SK-N-SH treated with all-trans-retinoic acid at 6 μM for 48 hours (cell line): ENCODE results near the gene TMEM163.

ENCODE experiments used
- ATAC-seq: fragments of 200-7000 bp; cut with Tn5 transposase; 3 replicates; pipeline ENCODE4 v1.9.1; 2020; ENCODE audit warnings: mild to moderate bottlenecking, moderate library complexity
- ARNTL ChIP-seq: fragments of 450-650 bp; formaldehyde crosslinking; IDR thresholded peaks from 2 replicates; pipeline ENCODE4 v1.5.0; 2020; ENCODE audit warnings: low read depth, mild to moderate bottlenecking, moderate library complexity, borderline replicate concordance
- CSDC2 ChIP-seq: fragments of 250-450 bp; sonication (Bioruptor Pico); IDR thresholded peaks from 2 replicates; pipeline ENCODE4 v1.5.0; 2020; ENCODE audit warnings: mild to moderate bottlenecking, moderate library complexity
- ESRRG ChIP-seq: fragments of 250-450 bp; sonication (Bioruptor Pico); IDR thresholded peaks from 2 replicates; pipeline ENCODE4 v1.6.1; 2021; ENCODE audit warnings: mild to moderate bottlenecking
- ISL1 ChIP-seq: fragments of 250-450 bp; sonication (Bioruptor Pico); IDR thresholded peaks from 2 replicates; pipeline ENCODE4 v2.1.2; 2022; ENCODE audit warnings: mild to moderate bottlenecking, moderate library complexity
- OSR1 ChIP-seq: fragments of 250-450 bp; sonication (Bioruptor Pico); IDR thresholded peaks from 2 replicates; pipeline ENCODE4 v1.8.0; 2022; ENCODE audit warnings: moderate library complexity, mild to moderate bottlenecking, inconsistent platforms
- RARB ChIP-seq: fragments of 250-450 bp; sonication (Bioruptor Pico); IDR thresholded peaks from 2 replicates; pipeline ENCODE4 v1.8.0; 2021; ENCODE audit warnings: mild to moderate bottlenecking, moderate library complexity
- SNAI2 ChIP-seq: fragments of 250-450 bp; sonication (Bioruptor Pico); IDR thresholded peaks from 2 replicates; pipeline ENCODE4 v1.5.0; 2020; ENCODE audit warnings: mild to moderate bottlenecking, moderate library complexity
- TCF4 ChIP-seq: fragments of 250-450 bp; sonication (Bioruptor Pico); IDR thresholded peaks from 2 replicates; pipeline ENCODE4 v1.8.0; 2021; ENCODE audit warnings: mild to moderate bottlenecking, moderate library complexity, borderline replicate concordance
- ZC3H10 ChIP-seq: fragments of 250-450 bp; sonication (Bioruptor Pico); IDR thresholded peaks from 2 replicates; pipeline ENCODE4 v1.5.1; 2021; ENCODE audit warnings: mild to moderate bottlenecking, moderate library complexity
- ZFP3 ChIP-seq: fragments of 250-450 bp; sonication (Bioruptor Pico); IDR thresholded peaks from 2 replicates; pipeline ENCODE4 v1.5.0; 2020; ENCODE audit warnings: mild to moderate bottlenecking, moderate library complexity
- ZFP30 ChIP-seq: fragments of 450-650 bp; formaldehyde crosslinking; IDR thresholded peaks from 2 replicates; pipeline ENCODE4 v1.5.0; 2022; ENCODE audit warnings: mild to moderate bottlenecking, moderate library complexity
- ZNF565 ChIP-seq: fragments of 450-650 bp; formaldehyde crosslinking; conservative IDR thresholded peaks from 2 replicates; pipeline ENCODE4 v1.5.0; 2020; ENCODE audit warnings: low read depth, mild to moderate bottlenecking, moderate library complexity
- ZNF70 ChIP-seq: fragments of 450-650 bp; formaldehyde crosslinking; IDR thresholded peaks from 2 replicates; pipeline ENCODE4 v1.5.0; 2020; ENCODE audit warnings: mild to moderate bottlenecking, moderate library complexity
- ZNF8 ChIP-seq: fragments of 450-650 bp; formaldehyde crosslinking; IDR thresholded peaks from 2 replicates; pipeline ENCODE4 v1.5.0; 2020; ENCODE audit warnings: mild to moderate bottlenecking, moderate library complexity
- TF ChIP-seq, protein P1 (sequence below): fragments of 250-450 bp; sonication (Bioruptor Pico); IDR thresholded peaks from 2 replicates; pipeline ENCODE4 v1.5.0; 2020; ENCODE audit warnings: mild to moderate bottlenecking, moderate library complexity
- TF ChIP-seq, protein P2 (sequence below): fragments of 250-450 bp; sonication (Bioruptor Pico); IDR thresholded peaks from 2 replicates; pipeline ENCODE4 v1.5.1; 2020; ENCODE audit warnings: low read depth, mild to moderate bottlenecking, moderate library complexity
- TF ChIP-seq, protein P3 (sequence below): fragments of 250-450 bp; sonication (Bioruptor Pico); IDR thresholded peaks from 2 replicates; pipeline ENCODE4 v1.8.0; 2020; ENCODE audit warnings: mild to moderate bottlenecking, moderate library complexity, borderline replicate concordance
- TF ChIP-seq, protein P4 (sequence below): fragments of 250-450 bp; sonication (Bioruptor Pico); IDR thresholded peaks from 2 replicates; pipeline ENCODE4 v1.5.1; 2021; ENCODE audit warnings: mild to moderate bottlenecking, moderate library complexity
- TF ChIP-seq, protein P5 (sequence below): fragments of 250-450 bp; sonication (Bioruptor Pico); IDR thresholded peaks from 2 replicates; pipeline ENCODE4 v1.8.0; 2021; ENCODE audit warnings: low read depth, mild to moderate bottlenecking, moderate library complexity, borderline replicate concordance

Gene TMEM163

DNA sequence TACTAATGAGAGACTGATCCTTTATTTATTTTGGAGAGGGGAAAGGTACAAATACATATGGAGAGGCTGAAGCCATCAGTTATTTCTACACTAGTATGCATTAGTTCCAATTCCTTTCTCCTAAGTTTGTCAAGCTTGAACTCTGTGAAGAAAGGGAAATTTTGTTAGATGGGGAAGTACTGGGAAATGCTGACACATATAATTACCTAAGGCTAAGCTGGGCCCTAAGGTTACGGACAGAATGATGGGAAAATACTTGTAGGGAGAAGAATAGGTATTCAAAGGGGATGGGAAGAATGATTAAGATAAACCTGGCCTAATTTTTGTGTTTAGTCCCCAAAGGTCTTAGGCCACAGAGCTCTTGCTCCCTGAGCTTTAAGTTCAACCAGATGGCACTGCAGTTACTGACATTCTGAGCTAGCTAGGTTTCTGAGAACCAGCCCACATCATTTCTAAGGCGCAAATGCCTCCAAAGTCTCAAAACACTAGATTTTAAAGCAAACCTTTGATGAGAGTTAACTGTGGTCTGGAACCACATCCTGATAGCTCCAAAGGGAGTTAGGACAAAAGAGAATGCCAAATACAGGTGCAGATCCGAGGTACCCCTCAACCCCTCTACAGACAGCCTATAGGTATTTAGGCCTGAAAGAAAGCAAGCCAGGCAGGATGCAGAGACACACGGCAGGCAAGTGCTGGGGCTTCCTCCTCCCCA lies 2.7 kb downstream of the TMEM163 start:
- ATAC-seq: no peak
- TF ChIP-seq TCF4 (CRISPR knock-in tag): no peak
- TF ChIP-seq, protein P1, sequence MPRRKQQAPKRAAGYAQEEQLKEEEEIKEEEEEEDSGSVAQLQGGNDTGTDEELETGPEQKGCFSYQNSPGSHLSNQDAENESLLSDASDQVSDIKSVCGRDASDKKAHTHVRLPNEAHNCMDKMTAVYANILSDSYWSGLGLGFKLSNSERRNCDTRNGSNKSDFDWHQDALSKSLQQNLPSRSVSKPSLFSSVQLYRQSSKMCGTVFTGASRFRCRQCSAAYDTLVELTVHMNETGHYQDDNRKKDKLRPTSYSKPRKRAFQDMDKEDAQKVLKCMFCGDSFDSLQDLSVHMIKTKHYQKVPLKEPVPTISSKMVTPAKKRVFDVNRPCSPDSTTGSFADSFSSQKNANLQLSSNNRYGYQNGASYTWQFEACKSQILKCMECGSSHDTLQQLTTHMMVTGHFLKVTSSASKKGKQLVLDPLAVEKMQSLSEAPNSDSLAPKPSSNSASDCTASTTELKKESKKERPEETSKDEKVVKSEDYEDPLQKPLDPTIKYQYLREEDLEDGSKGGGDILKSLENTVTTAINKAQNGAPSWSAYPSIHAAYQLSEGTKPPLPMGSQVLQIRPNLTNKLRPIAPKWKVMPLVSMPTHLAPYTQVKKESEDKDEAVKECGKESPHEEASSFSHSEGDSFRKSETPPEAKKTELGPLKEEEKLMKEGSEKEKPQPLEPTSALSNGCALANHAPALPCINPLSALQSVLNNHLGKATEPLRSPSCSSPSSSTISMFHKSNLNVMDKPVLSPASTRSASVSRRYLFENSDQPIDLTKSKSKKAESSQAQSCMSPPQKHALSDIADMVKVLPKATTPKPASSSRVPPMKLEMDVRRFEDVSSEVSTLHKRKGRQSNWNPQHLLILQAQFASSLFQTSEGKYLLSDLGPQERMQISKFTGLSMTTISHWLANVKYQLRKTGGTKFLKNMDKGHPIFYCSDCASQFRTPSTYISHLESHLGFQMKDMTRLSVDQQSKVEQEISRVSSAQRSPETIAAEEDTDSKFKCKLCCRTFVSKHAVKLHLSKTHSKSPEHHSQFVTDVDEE: no peak
- no peak for TF ChIP-seq ZFP3 (CRISPR knock-in tag)
- no peak for TF ChIP-seq ESRRG (CRISPR knock-in tag)
- TF ChIP-seq OSR1 (CRISPR knock-in tag): no peak
- no peak for TF ChIP-seq ZNF8 (CRISPR knock-in tag)
- TF ChIP-seq ZNF565 (CRISPR knock-in tag): no peak
- no peak for TF ChIP-seq ZFP30 (CRISPR knock-in tag)

DNA sequence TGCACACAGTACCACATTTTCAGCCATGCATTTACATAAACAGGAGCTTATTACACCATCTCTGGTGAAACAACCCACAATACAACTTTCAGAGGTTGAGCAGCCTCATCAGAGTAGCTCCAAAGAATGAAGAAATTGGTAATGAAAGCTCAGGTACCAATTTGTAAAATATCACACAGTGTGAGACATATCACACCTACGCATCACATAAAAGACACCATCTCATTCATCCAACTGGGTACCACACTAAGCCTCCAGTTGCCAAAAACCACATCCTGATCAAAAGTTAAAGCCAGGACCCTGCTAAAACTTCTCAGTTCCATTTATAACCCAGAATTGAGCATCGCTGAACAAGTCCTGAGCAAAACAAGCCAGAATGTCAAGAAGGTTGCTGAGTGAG lies 4.6 kb downstream of the TMEM163 start:
- no peak for ATAC-seq
- TF ChIP-seq, protein P2, sequence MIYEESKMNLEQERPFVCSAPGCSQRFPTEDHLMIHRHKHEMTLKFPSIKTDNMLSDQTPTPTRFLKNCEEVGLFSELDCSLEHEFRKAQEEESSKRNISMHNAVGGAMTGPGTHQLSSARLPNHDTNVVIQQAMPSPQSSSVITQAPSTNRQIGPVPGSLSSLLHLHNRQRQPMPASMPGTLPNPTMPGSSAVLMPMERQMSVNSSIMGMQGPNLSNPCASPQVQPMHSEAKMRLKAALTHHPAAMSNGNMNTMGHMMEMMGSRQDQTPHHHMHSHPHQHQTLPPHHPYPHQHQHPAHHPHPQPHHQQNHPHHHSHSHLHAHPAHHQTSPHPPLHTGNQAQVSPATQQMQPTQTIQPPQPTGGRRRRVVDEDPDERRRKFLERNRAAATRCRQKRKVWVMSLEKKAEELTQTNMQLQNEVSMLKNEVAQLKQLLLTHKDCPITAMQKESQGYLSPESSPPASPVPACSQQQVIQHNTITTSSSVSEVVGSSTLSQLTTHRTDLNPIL: no peak
- no peak for TF ChIP-seq OSR1 (CRISPR knock-in tag)
- TF ChIP-seq ISL1 (CRISPR knock-in tag): no peak
- TF ChIP-seq SNAI2: no peak
- TF ChIP-seq, protein P3, sequence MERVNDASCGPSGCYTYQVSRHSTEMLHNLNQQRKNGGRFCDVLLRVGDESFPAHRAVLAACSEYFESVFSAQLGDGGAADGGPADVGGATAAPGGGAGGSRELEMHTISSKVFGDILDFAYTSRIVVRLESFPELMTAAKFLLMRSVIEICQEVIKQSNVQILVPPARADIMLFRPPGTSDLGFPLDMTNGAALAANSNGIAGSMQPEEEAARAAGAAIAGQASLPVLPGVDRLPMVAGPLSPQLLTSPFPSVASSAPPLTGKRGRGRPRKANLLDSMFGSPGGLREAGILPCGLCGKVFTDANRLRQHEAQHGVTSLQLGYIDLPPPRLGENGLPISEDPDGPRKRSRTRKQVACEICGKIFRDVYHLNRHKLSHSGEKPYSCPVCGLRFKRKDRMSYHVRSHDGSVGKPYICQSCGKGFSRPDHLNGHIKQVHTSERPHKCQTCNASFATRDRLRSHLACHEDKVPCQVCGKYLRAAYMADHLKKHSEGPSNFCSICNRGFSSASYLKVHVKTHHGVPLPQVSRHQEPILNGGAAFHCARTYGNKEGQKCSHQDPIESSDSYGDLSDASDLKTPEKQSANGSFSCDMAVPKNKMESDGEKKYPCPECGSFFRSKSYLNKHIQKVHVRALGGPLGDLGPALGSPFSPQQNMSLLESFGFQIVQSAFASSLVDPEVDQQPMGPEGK (CRISPR knock-in tag): no peak
- TF ChIP-seq, all 23 proteins: peak for 0

DNA sequence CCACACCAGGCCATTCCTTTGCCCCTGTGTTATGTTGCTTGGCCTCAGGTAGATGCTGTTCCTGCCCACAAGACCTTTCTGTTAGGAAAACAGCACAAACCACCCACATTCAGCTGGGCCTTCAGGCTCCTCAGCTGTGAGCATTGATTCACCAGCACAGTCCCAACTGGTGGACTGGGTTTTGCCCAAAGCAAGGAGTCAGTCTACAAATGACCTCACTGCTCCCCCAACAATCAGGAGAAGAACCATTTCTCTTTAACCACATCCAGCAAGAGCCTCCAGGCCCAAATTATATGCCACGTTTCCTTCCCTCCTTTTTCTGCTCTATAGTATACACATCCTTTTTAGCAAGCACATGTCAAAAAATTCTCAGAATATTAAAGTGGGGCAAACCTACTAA lies 5.2 kb downstream of the TMEM163 start:
- TF ChIP-seq ZNF70 (CRISPR knock-in tag) (no peak), ARNTL (CRISPR knock-in tag) (no peak), ZNF565 (CRISPR knock-in tag) (no peak), ZC3H10 (CRISPR knock-in tag) (no peak), CSDC2 (no peak), OSR1 (CRISPR knock-in tag) (no peak), RARB (no peak), TCF4 (CRISPR knock-in tag) (no peak), ZFP3 (CRISPR knock-in tag) (no peak), ESRRG (CRISPR knock-in tag) (no peak), ZNF8 (CRISPR knock-in tag) (no peak), ZFP30 (CRISPR knock-in tag) (no peak), SNAI2 (no peak), ISL1 (CRISPR knock-in tag) (no peak)
- TF ChIP-seq, protein P4, sequence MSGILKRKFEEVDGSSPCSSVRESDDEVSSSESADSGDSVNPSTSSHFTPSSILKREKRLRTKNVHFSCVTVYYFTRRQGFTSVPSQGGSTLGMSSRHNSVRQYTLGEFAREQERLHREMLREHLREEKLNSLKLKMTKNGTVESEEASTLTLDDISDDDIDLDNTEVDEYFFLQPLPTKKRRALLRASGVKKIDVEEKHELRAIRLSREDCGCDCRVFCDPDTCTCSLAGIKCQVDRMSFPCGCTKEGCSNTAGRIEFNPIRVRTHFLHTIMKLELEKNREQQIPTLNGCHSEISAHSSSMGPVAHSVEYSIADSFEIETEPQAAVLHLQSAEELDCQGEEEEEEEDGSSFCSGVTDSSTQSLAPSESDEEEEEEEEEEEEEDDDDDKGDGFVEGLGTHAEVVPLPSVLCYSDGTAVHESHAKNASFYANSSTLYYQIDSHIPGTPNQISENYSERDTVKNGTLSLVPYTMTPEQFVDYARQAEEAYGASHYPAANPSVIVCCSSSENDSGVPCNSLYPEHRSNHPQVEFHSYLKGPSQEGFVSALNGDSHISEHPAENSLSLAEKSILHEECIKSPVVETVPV (CRISPR knock-in tag): no peak
- TF ChIP-seq, protein P2: no peak
- TF ChIP-seq, protein P1: no peak
- TF ChIP-seq, protein P5, sequence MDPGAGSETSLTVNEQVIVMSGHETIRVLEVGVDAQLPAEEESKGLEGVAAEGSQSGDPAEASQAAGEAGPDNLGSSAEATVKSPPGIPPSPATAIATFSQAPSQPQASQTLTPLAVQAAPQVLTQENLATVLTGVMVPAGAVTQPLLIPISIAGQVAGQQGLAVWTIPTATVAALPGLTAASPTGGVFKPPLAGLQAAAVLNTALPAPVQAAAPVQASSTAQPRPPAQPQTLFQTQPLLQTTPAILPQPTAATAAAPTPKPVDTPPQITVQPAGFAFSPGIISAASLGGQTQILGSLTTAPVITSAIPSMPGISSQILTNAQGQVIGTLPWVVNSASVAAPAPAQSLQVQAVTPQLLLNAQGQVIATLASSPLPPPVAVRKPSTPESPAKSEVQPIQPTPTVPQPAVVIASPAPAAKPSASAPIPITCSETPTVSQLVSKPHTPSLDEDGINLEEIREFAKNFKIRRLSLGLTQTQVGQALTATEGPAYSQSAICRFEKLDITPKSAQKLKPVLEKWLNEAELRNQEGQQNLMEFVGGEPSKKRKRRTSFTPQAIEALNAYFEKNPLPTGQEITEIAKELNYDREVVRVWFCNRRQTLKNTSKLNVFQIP (CRISPR knock-in tag): no peak
- TF ChIP-seq, all 23 proteins: peak for 0
- ATAC-seq: no peak
